ENCODE measurements around the gene OR10A6. TPM values are rescaled to one million over a fixed set of nuclear protein-coding genes. Genes with fewer than 3 reads are reported as not detected.

Gene OR10A6
- total and polyA plus RNA-seq, 2 experiments from 2014 or later, result 0.23 TPM; not detected in 1

DNA sequence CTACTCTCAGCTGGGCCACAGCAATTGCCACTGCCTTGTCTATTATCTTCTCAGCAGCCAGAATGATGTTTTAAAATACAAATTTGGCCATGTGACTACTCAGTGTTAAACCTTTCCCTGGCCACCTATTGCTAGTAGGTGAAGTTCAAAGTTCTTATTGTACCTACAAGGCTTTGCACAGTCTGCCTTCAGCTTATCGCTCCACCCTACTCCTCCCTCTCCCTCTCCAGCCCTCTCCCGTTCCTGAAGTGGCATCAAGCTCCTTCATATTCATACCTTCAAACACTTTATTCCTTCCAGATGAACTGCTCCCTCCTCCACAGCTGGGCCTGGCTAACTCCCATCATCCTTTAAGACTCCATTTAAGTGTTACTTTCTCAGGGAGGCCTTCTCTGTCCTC, 37.3 kb downstream of the OR10A6 start:
- H3K79me2 ChIP-seq (replicated peaks; ENCODE audit: insufficient read depth), result no peaks in the 10 kb centered on the region
- DNase-seq (ENCODE audit: low spot score) (no peak), ATAC-seq (no peak)
- H3K4me2 ChIP-seq, result no peak overlapping the region
- H3K36me3 Mint-ChIP-seq (ENCODE audit: low read depth), result 0 out of 3 replicates have a peak, but pooled peaks cover under 1% of the 10 kb centered on the region
- H3K4me1 Mint-ChIP-seq, result peaks cover 6% of the 10 kb centered on the region
- no peak for TF ChIP-seq JUNB (IDR thresholded peaks at IDR 0.05; ENCODE audit: unreplicated experiment)
- TF ChIP-seq CREB1 (CRISPR knock-in tag; IDR thresholded peaks at IDR 0.05; ENCODE audit: low read depth), result no peak
- no peak for TF ChIP-seq ZNF114 (CRISPR knock-in tag; IDR thresholded peaks at IDR 0.05)
- TF ChIP-seq, protein P1, sequence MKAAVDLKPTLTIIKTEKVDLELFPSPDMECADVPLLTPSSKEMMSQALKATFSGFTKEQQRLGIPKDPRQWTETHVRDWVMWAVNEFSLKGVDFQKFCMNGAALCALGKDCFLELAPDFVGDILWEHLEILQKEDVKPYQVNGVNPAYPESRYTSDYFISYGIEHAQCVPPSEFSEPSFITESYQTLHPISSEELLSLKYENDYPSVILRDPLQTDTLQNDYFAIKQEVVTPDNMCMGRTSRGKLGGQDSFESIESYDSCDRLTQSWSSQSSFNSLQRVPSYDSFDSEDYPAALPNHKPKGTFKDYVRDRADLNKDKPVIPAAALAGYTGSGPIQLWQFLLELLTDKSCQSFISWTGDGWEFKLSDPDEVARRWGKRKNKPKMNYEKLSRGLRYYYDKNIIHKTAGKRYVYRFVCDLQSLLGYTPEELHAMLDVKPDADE (IDR thresholded peaks at IDR 0.05), result no peak
- TF ChIP-seq, protein P2, sequence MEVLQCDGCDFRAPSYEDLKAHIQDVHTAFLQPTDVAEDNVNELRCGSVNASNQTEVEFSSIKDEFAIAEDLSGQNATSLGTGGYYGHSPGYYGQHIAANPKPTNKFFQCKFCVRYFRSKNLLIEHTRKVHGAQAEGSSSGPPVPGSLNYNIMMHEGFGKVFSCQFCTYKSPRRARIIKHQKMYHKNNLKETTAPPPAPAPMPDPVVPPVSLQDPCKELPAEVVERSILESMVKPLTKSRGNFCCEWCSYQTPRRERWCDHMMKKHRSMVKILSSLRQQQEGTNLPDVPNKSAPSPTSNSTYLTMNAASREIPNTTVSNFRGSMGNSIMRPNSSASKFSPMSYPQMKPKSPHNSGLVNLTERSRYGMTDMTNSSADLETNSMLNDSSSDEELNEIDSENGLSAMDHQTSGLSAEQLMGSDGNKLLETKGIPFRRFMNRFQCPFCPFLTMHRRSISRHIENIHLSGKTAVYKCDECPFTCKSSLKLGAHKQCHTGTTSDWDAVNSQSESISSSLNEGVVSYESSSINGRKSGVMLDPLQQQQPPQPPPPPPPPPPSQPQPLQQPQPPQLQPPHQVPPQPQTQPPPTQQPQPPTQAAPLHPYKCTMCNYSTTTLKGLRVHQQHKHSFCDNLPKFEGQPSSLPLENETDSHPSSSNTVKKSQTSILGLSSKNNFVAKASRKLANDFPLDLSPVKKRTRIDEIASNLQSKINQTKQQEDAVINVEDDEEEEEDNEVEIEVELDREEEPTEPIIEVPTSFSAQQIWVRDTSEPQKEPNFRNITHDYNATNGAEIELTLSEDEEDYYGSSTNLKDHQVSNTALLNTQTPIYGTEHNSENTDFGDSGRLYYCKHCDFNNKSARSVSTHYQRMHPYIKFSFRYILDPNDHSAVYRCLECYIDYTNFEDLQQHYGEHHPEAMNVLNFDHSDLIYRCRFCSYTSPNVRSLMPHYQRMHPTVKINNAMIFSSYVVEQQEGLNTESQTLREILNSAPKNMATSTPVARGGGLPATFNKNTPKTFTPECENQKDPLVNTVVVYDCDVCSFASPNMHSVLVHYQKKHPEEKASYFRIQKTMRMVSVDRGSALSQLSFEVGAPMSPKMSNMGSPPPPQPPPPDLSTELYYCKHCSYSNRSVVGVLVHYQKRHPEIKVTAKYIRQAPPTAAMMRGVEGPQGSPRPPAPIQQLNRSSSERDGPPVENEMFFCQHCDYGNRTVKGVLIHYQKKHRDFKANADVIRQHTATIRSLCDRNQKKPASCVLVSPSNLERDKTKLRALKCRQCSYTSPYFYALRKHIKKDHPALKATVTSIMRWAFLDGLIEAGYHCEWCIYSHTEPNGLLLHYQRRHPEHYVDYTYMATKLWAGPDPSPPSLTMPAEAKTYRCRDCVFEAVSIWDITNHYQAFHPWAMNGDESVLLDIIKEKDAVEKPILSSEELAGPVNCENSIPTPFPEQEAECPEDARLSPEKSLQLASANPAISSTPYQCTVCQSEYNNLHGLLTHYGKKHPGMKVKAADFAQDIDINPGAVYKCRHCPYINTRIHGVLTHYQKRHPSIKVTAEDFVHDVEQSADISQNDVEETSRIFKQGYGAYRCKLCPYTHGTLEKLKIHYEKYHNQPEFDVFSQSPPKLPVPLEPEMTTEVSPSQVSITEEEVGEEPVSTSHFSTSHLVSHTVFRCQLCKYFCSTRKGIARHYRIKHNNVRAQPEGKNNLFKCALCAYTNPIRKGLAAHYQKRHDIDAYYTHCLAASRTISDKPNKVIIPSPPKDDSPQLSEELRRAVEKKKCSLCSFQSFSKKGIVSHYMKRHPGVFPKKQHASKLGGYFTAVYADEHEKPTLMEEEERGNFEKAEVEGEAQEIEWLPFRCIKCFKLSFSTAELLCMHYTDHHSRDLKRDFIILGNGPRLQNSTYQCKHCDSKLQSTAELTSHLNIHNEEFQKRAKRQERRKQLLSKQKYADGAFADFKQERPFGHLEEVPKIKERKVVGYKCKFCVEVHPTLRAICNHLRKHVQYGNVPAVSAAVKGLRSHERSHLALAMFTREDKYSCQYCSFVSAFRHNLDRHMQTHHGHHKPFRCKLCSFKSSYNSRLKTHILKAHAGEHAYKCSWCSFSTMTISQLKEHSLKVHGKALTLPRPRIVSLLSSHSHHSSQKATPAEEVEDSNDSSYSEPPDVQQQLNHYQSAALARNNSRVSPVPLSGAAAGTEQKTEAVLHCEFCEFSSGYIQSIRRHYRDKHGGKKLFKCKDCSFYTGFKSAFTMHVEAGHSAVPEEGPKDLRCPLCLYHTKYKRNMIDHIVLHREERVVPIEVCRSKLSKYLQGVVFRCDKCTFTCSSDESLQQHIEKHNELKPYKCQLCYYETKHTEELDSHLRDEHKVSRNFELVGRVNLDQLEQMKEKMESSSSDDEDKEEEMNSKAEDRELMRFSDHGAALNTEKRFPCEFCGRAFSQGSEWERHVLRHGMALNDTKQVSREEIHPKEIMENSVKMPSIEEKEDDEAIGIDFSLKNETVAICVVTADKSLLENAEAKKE (CRISPR knock-in tag; IDR thresholded peaks at IDR 0.05), result no peak
- TF ChIP-seq STAT1 (IDR thresholded peaks at IDR 0.05; ENCODE audit: unreplicated experiment), result no peak
- no peak for TF ChIP-seq EZH2 (IDR thresholded peaks at IDR 0.05; ENCODE audit: low read depth, unreplicated experiment)
- TF ChIP-seq, protein P3, sequence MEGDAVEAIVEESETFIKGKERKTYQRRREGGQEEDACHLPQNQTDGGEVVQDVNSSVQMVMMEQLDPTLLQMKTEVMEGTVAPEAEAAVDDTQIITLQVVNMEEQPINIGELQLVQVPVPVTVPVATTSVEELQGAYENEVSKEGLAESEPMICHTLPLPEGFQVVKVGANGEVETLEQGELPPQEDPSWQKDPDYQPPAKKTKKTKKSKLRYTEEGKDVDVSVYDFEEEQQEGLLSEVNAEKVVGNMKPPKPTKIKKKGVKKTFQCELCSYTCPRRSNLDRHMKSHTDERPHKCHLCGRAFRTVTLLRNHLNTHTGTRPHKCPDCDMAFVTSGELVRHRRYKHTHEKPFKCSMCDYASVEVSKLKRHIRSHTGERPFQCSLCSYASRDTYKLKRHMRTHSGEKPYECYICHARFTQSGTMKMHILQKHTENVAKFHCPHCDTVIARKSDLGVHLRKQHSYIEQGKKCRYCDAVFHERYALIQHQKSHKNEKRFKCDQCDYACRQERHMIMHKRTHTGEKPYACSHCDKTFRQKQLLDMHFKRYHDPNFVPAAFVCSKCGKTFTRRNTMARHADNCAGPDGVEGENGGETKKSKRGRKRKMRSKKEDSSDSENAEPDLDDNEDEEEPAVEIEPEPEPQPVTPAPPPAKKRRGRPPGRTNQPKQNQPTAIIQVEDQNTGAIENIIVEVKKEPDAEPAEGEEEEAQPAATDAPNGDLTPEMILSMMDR (conservative IDR thresholded peaks at IDR 0.05; ENCODE audit: low read depth in 2 of 2), result no peak
- TF ChIP-seq NANOG (IDR thresholded peaks at IDR 0.05; ENCODE audit: borderline replicate concordance), result no peak
- TF ChIP-seq POLR2AphosphoS5 (IDR thresholded peaks at IDR 0.05; ENCODE audit: low read depth), result no peak
- no peak overlapping the region for H3K4me3 Mint-ChIP-seq
- H3K27me3 Mint-ChIP-seq (ENCODE audit: insufficient read depth, low read depth, poor library complexity), result no peaks in the 10 kb centered on the region
- no peak overlapping the region for H3K27ac Mint-ChIP-seq
- H3K9me2 ChIP-seq (ENCODE audit: insufficient read depth), result no peaks in the 10 kb centered on the region
- H3K4me1 ChIP-seq (ENCODE audit: insufficient read depth), result peaks cover 18% of the 10 kb centered on the region
- H3K9me3 Mint-ChIP-seq, result peaks cover 3% of the 10 kb centered on the region; the same call in 2 of the 3 replicates
- no peaks in the 10 kb centered on the region for H3K27me3 ChIP-seq (ENCODE audit: insufficient read depth)
- no peaks in the 10 kb centered on the region for H3K36me3 ChIP-seq (ENCODE audit: insufficient read depth)
- no peaks in the 10 kb centered on the region for H4K20me1 ChIP-seq (replicated peaks; ENCODE audit: insufficient read depth)
- H3F3A ChIP-seq (replicated peaks; ENCODE audit: low read depth), result no peaks in the 10 kb centered on the region
- H3K27ac ChIP-seq (ENCODE audit: low read depth), result no peak overlapping the region
- H3K4me3 ChIP-seq, result no peak overlapping the region
- no peak overlapping the region for H2AFZ ChIP-seq
